HepG2 (cell line): ENCODE results near the gene CHKA. TPM values are rescaled to one million over a fixed set of nuclear protein-coding genes. Genes with fewer than 3 reads are reported as not detected.

Experiments used
- AGO2 ChIP-seq: fragments of 200-400 bp; formaldehyde crosslinking; optimal IDR thresholded peaks from 2 replicates; pipeline ENCODE3; 2017; ENCODE audit warnings: mild to moderate bottlenecking, low read depth, low read length, moderate library complexity
- ARID2 ChIP-seq: sonication (generic); formaldehyde crosslinking; IDR thresholded peaks from 2 replicates; pipeline ENCODE4 v1.8.1; 2022; ENCODE audit warnings: mild to moderate bottlenecking, missing genetic modification reagents, borderline replicate concordance
- CBX1 ChIP-seq: IDR thresholded peaks from one replicate; pipeline ENCODE4 v1.6.1; 2016; ENCODE audit warnings: antibody characterized with exemption, low read depth
- KDM5A ChIP-seq: fragments of 200-600 bp; sonication (generic); IDR thresholded peaks from 2 replicates; pipeline ENCODE4 v1.7.0; 2018; ENCODE audit warnings: antibody characterized with exemption, mild to moderate bottlenecking, low read length, borderline replicate concordance
- NONO ChIP-seq, 2 experiments: fragments of 450-650 bp in 1 of 2; sonication (generic) in 1 of 2; formaldehyde crosslinking in 1 of 2; IDR thresholded peaks in 1 of 2; conservative IDR thresholded peaks in 1 of 2; 2 replicates each; pipeline versions ENCODE4 v1.6.1 to v1.8.0; 2017 to 2022; ENCODE audit warnings: mild to moderate bottlenecking in 1 of 2, missing genetic modification reagents in 1 of 2, moderate library complexity in 1 of 2
- PHF5A ChIP-seq: IDR thresholded peaks from one replicate; pipeline ENCODE4 v1.6.1; 2018; ENCODE audit warnings: low read depth, missing genetic modification reagents; ENCODE audit not compliant: unreplicated experiment
- ZKSCAN1 ChIP-seq: fragments of 150-350 bp; IDR thresholded peaks from 2 replicates; pipeline ENCODE4 v1.6.1; 2014; ENCODE audit warnings: low read length
- ZNF124 ChIP-seq: sonication (generic); formaldehyde crosslinking; IDR thresholded peaks from 2 replicates; pipeline ENCODE4 v1.4.0; 2020; ENCODE audit warnings: missing genetic modification reagents
- ZNF274 ChIP-seq: sonication (generic); formaldehyde crosslinking; IDR thresholded peaks from 2 replicates; pipeline ENCODE4 v1.5.1; 2020; ENCODE audit warnings: mild to moderate bottlenecking, missing genetic modification reagents
- ZNF510 ChIP-seq: sonication (generic); formaldehyde crosslinking; IDR thresholded peaks from 2 replicates; pipeline ENCODE4 v1.4.0; 2020; ENCODE audit warnings: low read depth, mild to moderate bottlenecking, missing genetic modification reagents
- ZNF549 ChIP-seq: sonication (generic); formaldehyde crosslinking; IDR thresholded peaks from 2 replicates; pipeline ENCODE4 v1.5.0; 2020; ENCODE audit warnings: missing genetic modification reagents
- ZNF777 ChIP-seq: sonication (generic); formaldehyde crosslinking; IDR thresholded peaks from 2 replicates; pipeline ENCODE4 v1.4.0; 2020; ENCODE audit warnings: missing genetic modification reagents
- ZNF780A ChIP-seq: sonication (generic); formaldehyde crosslinking; IDR thresholded peaks from 2 replicates; pipeline ENCODE4 v1.8.0; 2022; ENCODE audit warnings: mild to moderate bottlenecking, missing genetic modification reagents, moderate library complexity
- ZNF878 ChIP-seq: sonication (generic); formaldehyde crosslinking; IDR thresholded peaks from 2 replicates; pipeline ENCODE4 v1.8.1; 2023; ENCODE audit warnings: mild to moderate bottlenecking, missing genetic modification reagents, moderate library complexity
- polyA plus RNA-seq, 8 experiments: library from polyadenylated mRNA; depleted of rRNA in 3 of 8; stranded (reverse) in 7 of 8; unstranded in 1 of 8; fragments of >200 nt; fragmentation: Illumina TruSeq in 4 of 8; extraction: Trizol in 4 of 8; gene quantifications; 2 replicates each; pipeline versions ENCODE4 v1.2.1 to v1.2.3, GENCODE V29; 2011 to 2016; ENCODE audit warnings: low read depth in 4 of 8, missing spikeins in 1 of 8, mixed read lengths in 1 of 8; ENCODE audit not compliant: insufficient read depth in 1 of 8
- total RNA-seq, 5 experiments: library from RNA; depleted of rRNA; stranded (reverse); fragments of >200 nt; fragmentation: Illumina TruSeq; extraction: Trizol; gene quantifications; 2 replicates each; pipeline ENCODE4 v1.2.3, GENCODE V29; 2016; ENCODE audit warnings: low read depth in 1 of 5
- TF ChIP-seq, protein P1 (sequence below): sonication (generic); formaldehyde crosslinking; IDR thresholded peaks from 2 replicates; pipeline ENCODE4 v1.4.0; 2020; ENCODE audit warnings: missing genetic modification reagents, mild to moderate bottlenecking, borderline replicate concordance
- TF ChIP-seq, protein P2 (sequence below): IDR thresholded peaks from 2 replicates; pipeline ENCODE4 v1.6.1; 2018; ENCODE audit warnings: missing genetic modification reagents
- TF ChIP-seq, protein P3 (sequence below): sonication (generic); formaldehyde crosslinking; IDR thresholded peaks from 2 replicates; pipeline ENCODE4 v1.5.0; 2020; ENCODE audit warnings: mild to moderate bottlenecking, missing genetic modification reagents
- TF ChIP-seq, protein P4 (sequence below): sonication (generic); formaldehyde crosslinking; IDR thresholded peaks from 2 replicates; pipeline ENCODE4 v1.9.0; 2021; ENCODE audit warnings: missing genetic modification reagents, borderline replicate concordance
- TF ChIP-seq, protein P5 (sequence below): sonication (generic); formaldehyde crosslinking; IDR thresholded peaks from 2 replicates; pipeline ENCODE4 v1.5.0; 2020; ENCODE audit warnings: missing genetic modification reagents

CHKA gene
- total and polyA plus RNA-seq, 2 of the 13 experiments (the other 11 are each of a cell fraction or from before 2014, with no cell fraction given), result 71.6 to 92.7 TPM

DNA sequence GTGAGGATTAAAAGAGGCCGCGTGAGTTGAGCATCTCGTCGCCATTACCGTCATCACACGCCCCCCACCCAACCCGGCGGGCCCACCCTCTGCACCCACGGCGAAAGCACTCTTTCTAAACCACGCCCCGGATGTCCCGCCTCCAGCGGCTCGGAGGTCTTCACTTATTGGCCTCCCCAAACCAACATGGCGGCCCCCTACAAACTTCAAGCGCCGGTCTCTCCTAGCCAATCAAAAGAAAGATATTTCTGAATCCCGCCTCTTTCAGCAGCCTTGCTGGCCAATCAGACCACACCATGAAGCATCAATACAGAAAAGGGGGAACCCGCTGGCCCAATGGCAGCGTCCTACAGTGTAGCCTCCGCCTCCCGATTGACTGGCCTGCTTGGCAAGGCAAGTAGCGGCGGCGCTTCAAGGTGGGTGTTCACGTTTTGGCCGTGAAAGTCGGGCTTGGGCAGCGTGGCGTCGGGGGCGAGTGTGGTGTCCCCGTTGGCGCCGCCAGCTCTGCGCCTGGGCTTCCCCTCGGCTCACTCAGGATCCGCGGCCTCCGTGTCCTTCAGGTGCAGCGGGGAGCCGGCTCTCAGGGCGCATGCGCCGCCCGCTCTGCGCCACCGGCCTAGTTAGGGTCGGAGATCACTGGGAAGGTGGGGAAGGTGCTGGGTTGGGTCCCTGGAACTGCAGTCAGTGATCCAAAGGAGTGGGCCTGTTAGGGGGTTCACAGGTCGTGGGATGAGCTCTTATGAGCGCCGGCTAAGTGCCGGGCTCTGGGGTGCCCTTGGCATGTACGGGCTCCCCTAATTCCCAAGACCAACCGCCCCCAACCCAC, 90.7 kb downstream of the CHKA start, which contains the start of gene NDUFS8 (continued):
- TF ChIP-seq, protein P1, sequence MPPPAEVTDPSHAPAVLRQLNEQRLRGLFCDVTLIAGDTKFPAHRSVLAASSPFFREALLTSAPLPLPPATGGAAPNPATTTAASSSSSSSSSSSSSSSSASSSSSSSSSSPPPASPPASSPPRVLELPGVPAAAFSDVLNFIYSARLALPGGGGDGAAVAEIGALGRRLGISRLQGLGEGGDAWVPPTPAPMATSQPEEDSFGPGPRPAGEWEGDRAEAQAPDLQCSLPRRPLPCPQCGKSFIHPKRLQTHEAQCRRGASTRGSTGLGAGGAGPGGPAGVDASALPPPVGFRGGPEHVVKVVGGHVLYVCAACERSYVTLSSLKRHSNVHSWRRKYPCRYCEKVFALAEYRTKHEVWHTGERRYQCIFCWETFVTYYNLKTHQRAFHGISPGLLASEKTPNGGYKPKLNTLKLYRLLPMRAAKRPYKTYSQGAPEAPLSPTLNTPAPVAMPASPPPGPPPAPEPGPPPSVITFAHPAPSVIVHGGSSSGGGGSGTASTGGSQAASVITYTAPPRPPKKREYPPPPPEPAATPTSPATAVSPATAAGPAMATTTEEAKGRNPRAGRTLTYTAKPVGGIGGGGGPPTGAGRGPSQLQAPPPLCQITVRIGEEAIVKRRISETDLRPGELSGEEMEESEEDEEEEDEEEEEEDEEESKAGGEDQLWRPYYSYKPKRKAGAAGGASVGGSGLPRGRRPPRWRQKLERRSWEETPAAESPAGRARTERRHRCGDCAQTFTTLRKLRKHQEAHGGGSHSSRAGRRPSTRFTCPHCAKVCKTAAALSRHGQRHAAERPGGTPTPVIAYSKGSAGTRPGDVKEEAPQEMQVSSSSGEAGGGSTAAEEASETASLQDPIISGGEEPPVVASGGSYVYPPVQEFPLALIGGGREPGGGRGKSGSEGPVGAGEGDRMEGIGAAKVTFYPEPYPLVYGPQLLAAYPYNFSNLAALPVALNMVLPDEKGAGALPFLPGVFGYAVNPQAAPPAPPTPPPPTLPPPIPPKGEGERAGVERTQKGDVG (CRISPR knock-in tag), result no peak; the same call in 1 of the 2 replicates
- TF ChIP-seq ZNF510 (peak; percentile 49; the same call in 1 of the 2 replicates), ZKSCAN1 (no peak), ZNF878 (CRISPR knock-in tag) (no peak), ZNF549 (CRISPR knock-in tag) (no peak), AGO2 (peak; percentile 79), ZNF780A (CRISPR knock-in tag) (no peak), KDM5A (peak; percentile 73; the same call in 1 of the 2 replicates), ZNF777 (CRISPR knock-in tag) (no peak), ARID2 (no peak), CBX1 (no peak), PHF5A (no peak), ZNF274 (peak; percentile 75; the same call in 1 of the 2 replicates), NONO (IDR thresholded peaks at IDR 0.05) (no peak), NONO (CRISPR knock-in tag; conservative IDR thresholded peaks at IDR 0.05) (peak; percentile 68; the same call in 1 of the 2 replicates), ZNF124 (CRISPR knock-in tag) (peak; percentile 63)
- TF ChIP-seq, protein P2, sequence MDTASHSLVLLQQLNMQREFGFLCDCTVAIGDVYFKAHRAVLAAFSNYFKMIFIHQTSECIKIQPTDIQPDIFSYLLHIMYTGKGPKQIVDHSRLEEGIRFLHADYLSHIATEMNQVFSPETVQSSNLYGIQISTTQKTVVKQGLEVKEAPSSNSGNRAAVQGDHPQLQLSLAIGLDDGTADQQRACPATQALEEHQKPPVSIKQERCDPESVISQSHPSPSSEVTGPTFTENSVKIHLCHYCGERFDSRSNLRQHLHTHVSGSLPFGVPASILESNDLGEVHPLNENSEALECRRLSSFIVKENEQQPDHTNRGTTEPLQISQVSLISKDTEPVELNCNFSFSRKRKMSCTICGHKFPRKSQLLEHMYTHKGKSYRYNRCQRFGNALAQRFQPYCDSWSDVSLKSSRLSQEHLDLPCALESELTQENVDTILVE (CRISPR knock-in tag), result 0 out of 2 replicates have a peak, but pooled peaks have one; percentile 17
- TF ChIP-seq, protein P3, sequence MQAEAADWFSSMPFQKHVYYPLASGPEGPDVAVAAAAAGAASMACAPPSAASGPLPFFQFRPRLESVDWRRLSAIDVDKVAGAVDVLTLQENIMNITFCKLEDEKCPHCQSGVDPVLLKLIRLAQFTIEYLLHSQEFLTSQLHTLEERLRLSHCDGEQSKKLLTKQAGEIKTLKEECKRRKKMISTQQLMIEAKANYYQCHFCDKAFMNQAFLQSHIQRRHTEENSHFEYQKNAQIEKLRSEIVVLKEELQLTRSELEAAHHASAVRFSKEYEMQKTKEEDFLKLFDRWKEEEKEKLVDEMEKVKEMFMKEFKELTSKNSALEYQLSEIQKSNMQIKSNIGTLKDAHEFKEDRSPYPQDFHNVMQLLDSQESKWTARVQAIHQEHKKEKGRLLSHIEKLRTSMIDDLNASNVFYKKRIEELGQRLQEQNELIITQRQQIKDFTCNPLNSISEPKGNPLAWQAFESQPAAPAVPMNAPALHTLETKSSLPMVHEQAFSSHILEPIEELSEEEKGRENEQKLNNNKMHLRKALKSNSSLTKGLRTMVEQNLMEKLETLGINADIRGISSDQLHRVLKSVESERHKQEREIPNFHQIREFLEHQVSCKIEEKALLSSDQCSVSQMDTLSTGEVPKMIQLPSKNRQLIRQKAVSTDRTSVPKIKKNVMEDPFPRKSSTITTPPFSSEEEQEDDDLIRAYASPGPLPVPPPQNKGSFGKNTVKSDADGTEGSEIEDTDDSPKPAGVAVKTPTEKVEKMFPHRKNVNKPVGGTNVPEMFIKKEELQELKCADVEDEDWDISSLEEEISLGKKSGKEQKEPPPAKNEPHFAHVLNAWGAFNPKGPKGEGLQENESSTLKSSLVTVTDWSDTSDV (CRISPR knock-in tag), result no peak
- TF ChIP-seq, protein P4, sequence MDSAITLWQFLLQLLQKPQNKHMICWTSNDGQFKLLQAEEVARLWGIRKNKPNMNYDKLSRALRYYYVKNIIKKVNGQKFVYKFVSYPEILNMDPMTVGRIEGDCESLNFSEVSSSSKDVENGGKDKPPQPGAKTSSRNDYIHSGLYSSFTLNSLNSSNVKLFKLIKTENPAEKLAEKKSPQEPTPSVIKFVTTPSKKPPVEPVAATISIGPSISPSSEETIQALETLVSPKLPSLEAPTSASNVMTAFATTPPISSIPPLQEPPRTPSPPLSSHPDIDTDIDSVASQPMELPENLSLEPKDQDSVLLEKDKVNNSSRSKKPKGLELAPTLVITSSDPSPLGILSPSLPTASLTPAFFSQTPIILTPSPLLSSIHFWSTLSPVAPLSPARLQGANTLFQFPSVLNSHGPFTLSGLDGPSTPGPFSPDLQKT (CRISPR knock-in tag), result no peak
- TF ChIP-seq, protein P5, sequence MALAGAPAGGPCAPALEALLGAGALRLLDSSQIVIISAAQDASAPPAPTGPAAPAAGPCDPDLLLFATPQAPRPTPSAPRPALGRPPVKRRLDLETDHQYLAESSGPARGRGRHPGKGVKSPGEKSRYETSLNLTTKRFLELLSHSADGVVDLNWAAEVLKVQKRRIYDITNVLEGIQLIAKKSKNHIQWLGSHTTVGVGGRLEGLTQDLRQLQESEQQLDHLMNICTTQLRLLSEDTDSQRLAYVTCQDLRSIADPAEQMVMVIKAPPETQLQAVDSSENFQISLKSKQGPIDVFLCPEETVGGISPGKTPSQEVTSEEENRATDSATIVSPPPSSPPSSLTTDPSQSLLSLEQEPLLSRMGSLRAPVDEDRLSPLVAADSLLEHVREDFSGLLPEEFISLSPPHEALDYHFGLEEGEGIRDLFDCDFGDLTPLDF (CRISPR knock-in tag), result no peak; the same call in 1 of the 2 replicates
